GM19099 (cell line): ENCODE measurements around the gene LRMDA.

Experiments
- POLR2A ChIP-seq: IDR thresholded peaks from 3 replicates; pipeline ENCODE4 v1.6.1; 2011; ENCODE audit warnings: low read depth; ENCODE audit not compliant: insufficient read length; ENCODE audit errors: extremely low read depth

LRMDA gene

GRCh38 chr10:76514321-76514720 lies 1082.9 kb downstream of the LRMDA start:
- TF ChIP-seq POLR2A = no peak

- TF ChIP-seq POLR2A = no peak
Observed at GRCh38 chr10:76514869-76515268, 1083.4 kb downstream of the LRMDA start.

DNA sequence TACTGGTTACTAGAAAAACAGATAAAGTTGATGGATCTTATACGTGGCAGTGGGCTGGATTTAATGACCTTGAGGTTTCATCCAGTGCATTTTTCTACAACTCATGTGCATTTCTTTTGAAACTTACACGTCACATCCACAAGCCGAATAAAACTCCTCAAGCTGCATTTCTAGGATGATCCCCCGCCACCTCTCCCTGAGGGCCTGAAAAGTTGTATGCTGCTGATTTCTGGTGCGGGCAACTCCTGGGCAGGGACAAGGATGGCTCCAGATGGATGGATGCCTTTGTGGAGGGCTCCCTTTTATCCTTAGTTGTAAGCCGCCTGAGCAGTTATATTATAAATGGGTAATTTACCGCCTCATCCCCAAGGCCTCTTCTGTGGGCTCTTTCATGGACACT lies 1091.1 kb downstream of the LRMDA start:
- no peak for TF ChIP-seq POLR2A

- no peak for TF ChIP-seq POLR2A
Observed at GRCh38 chr10:76523246-76523645, 1091.8 kb downstream of the LRMDA start.

- no peak for TF ChIP-seq POLR2A
Observed at GRCh38 chr10:76523791-76524351, 1092.4 kb downstream of the LRMDA start.

DNA sequence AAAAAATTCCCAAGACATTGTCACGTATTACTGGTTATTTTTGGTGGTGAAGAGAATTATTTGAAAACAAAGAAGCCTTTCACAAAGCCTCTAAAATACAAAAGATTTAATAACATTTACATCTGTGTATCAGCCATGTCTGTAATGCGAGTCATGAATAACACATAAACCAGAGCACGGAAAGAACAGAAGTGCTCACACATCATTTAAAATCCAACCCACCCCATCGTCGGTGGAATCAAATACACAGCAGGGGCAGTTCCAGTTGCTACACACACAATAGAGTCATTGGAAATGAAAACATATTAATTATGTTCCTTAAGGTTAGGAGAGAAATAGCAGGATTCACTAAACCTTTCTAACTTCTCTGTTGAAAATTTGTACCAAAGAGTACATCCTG lies 1108.9 kb downstream of the LRMDA start:
- no peak for TF ChIP-seq POLR2A

GRCh38 chr10:76540786-76541185 lies 1109.4 kb downstream of the LRMDA start:
- TF ChIP-seq POLR2A = no peak

DNA sequence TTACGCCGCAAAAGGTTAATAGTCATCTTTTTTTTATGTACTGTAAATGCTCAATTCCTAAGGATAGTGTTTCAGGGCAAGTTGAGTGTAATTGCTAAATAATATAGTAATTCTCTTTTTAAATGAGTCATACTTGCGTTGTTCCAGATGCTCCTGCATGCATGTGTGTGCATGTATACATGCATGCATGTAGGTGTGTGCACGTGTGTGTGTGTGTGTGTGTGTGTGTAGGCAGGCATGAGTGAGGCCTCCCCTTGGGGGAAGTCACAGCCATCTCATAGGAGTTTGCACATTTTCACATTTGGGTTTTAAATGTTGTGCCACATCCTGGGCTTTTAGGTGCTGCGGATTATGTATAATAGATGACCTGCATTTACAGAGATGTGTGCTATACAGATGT lies 1110.4 kb downstream of the LRMDA start:
- no peak for TF ChIP-seq POLR2A

DNA sequence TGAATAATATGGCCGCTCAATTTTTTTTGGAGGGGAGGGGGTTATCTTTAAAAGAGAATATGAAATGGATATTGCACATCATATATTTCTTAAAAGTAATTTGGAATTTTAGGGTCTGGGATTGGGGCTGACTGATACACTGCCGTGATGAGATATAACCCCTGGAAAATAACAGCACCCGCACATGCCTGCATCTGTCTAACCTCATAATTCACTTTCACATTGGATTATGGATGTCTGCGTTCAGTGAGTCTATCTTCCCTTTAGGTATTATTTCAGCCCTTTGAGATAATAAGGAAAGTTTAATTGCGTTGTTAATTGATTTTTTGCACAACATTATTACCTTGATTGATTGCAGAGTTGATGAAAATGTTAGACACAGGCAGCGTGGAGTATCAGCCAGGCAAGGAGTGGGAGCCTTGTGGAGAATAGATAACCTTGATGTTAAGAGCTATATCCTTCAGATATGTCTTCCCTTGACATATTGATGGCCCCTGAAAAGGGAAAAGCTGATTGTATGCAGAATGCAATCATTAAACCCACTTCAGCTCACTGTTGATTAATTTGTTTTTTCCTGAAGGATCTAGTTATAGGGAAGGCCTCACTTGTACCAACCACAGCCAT lies 1111.0 kb downstream of the LRMDA start:
- TF ChIP-seq POLR2A = no peak

GRCh38 chr10:76543655-76544054 lies 1112.2 kb downstream of the LRMDA start:
- no peak for TF ChIP-seq POLR2A

GRCh38 chr10:76544789-76545188 lies 1113.4 kb downstream of the LRMDA start:
- no peak for TF ChIP-seq POLR2A

GRCh38 chr10:76546411-76546810 lies 1115.0 kb downstream of the LRMDA start:
- no peak for TF ChIP-seq POLR2A

GRCh38 chr10:76547352-76547972 lies 1116.0 kb downstream of the LRMDA start:
- TF ChIP-seq POLR2A = no peak

- TF ChIP-seq POLR2A = no peak
Observed at GRCh38 chr10:76548716-76549115, 1117.3 kb downstream of the LRMDA start.

DNA sequence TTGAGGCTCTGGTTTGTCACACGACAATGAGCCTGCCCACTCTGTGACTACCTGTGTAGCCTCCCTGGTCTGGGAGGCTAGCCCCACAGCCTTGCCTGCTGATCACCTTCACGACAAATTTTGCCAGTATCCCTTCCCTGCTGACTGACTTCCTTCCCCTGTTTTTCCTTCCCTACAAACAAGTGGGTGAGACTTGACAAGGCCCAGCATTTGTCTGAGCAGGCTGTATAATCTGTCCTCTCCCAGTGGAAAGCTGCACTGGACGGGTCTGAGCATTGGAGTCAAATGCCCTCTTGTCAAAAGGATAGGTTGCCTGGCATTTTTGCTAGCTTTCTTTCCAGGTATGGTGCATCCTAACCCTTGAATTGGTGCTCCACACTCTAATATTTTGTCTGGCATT lies 1117.7 kb downstream of the LRMDA start:
- TF ChIP-seq POLR2A = no peak

GRCh38 chr10:76550806-76551205 lies 1119.4 kb downstream of the LRMDA start:
- no peak for TF ChIP-seq POLR2A
